Forelimb muscle (tissue), 1 donor: ENCODE data around the gene SH3RF3. TPM values are rescaled to one million over a fixed set of nuclear protein-coding genes. Genes with fewer than 3 reads are reported as not detected.

Experiments used
- DNase-seq: peaks from one replicate; pipeline ENCODE4 v3.0.0-alpha.2; 2013; ENCODE audit warnings: low read depth
- polyA plus RNA-seq: library from polyadenylated mRNA; unstranded; fragments of 120-200 nt; gene quantifications from one replicate; pipeline ENCODE4 v1.2.1, GENCODE V29; 2013; ENCODE audit not compliant: insufficient read length

SH3RF3 gene
- polyA plus RNA-seq, 1 donor: 3.9 TPM

DNA sequence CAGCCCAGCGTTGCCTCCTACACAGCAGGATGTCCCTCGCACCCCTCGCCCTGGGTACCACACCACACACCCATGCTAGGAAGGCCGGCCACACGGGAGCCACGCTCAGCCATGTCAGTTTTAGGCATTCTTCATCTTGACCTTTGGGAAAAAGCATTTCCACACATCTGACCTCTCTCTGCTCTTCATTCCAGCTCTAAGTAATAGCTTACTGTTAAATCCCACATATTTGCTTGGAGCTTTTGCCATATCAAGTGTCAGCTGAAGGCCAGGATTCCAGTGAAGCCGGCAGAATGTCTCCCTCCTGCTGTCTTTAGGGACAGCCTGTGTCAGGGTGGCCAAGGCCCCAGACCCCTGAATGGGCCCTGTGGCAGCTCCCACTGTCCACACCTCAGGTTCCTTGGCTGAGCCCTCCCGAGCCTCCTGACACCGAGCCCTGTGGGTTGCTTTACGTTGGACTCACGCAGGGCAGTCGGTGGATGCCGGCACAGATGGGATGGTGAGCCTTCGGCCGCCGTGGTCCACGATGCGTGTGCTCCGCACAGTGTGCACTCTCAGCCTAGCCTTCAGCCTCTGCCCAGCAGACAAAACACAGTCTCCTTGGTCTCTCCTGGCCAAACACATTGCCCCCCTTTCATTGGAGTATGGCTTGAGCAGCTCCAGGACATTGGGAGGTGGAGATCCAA is 282.8 kb downstream of the SH3RF3 start:
- DNase-seq: no peak

DNA sequence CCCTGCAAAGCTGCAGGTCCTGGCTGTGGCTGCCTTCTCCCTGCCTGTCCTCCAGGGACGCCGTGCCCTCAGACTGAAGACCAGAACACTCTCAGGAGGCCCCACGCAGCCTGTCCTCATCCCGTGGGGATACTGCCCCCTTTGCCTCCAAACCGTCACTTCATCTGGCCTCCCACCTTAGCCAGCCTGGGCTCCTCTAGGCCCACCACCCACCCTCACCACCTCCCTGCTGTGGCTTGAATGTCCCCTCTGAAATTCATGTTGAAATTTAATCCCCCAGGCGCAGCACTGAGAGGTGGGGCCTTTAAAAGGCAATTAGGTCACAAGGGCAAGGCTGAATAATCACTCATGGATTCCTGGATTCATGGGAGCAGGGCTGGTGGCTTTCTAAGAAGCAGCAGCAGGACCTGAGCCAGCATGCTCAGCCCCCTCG is 286.6 kb downstream of the SH3RF3 start:
- DNase-seq: no peak

DNA sequence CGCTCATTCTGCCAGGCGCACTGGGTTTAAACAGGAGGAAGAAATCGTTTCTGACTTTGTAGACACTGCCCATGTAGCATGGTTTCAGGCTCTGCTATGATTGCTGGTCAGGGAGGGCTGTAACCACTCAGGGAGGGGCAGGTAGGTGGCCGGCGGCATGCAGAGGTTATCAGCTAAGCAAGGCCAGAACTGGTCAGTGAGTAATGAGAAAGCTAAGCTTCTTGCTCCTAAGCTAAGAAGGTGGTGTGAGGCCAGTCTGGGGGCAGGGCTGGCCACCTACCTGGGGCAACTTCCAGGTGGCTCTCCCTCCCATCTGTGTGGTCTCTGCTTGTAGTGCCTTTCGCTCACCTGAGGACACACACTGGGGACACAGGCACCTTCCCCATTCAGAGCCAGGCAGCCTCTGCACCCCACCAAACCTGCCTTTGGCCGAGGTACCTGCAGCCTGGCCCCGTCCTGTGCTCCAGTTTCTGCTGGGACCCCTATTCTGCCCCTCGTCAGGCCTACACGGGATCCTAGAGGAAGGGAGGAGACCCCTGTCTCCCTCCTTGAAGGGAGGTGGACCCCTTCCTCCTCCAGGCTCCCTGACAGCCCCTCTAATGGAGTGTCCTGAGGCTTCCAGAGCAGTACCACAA is 288.8 kb downstream of the SH3RF3 start:
- no peak for DNase-seq

DNA sequence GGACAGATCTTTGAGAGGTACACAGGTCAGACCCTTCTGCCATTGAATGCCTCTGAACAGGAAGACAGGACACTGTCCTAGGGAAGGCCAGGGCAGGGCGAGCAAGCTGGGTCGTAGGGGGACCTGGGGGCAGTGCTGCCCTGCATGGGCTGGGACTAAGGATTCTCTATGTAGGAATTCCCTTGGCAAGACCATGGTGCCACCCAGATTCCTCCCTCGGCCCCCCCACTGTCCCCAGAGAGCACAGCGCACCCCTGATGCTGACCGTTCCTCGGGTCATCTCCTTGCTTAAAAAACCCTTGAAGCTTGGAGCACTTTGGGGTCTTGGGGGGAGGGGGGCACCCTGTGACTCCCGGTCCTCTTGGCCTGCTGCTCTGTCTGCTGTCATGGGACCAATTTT is 289.7 kb downstream of the SH3RF3 start:
- DNase-seq: no peak

DNA sequence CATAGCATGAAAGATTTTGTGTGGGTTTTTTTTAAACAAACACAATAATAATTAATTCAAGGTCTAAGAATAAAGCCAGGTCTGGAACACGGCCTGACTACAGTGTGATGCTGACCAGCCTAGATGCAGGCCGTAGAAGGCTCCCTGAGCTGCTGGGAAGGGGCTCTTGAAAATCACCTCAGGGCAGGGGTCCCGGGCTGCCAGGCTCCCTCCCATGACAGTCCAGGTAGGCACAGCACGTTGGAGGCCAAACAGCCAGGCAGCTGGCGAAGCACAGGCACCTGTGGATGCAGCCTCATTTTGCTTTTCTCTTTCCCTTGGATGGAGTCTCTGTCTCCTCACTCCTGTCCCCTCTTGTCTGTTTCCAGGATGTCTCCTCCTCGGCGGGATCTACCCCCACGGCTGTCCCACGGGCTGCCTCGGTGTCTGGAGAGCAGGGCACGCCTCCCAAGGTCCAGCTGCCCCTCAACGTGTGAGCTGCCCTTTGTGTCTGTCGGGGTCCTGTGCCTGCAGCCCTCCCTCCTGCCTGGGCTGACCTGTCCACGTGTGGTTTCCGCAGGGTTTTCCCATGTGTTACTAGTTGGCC is 290.3 kb downstream of the SH3RF3 start:
- no peak for DNase-seq

DNA sequence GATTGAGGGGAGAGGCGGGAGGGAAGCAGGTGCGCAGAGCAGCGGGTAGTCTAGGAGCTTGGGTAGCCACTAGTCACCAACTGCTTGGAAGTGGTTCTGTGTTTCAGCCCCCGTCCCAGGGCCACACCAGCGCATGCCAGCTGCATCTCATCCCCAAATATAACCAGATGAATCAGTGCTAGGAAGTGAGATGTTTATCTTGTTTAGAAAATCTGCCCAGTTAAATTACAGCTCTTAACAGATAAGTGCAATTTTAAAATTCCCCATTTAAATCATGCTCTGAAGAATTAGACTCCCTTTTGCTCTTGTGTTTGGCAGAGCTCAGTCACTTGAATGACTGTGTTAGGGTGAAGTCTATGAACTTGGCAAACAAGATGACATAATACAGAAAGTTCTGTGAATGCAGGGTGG is 291.0 kb downstream of the SH3RF3 start:
- DNase-seq: no peak

DNA sequence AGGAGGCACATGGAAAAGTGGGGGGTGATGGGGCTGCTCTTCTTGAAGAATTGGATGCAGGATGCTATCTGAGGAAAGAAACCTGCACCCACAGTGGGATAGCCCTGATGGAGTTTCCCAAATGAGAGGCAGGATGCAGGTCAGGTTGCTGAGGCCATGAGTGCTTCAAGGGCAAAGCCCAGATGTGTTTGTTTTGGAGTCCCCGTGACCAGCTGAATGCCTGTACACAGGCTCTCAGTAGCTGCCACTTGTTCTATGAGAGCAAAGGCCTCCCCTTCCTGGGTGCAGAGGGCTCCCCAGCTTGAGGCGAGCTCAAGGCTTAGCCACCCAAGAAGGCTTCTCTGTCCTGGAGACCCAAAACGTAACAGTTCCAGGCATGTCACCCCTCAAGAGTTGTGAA is 292.1 kb downstream of the SH3RF3 start:
- no peak for DNase-seq

DNA sequence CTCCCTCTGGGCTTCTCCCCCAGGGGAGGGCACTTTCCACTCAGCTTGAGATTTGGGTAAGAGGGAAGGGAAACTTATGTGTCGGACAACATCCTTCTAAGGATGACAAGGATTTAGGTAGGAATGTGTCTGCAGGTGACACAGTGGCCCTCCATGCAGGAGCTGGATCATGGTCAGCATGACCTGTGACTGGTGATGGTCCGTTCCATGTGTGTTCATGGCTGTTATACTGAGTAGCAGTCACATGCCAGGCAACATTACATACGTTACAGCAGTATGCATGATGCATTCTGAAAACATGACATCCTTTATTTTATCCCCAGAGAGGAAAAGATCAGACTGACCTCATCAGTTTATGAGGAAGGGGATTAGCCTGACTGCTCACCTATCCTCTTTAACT is 292.6 kb downstream of the SH3RF3 start:
- DNase-seq: no peak

DNA sequence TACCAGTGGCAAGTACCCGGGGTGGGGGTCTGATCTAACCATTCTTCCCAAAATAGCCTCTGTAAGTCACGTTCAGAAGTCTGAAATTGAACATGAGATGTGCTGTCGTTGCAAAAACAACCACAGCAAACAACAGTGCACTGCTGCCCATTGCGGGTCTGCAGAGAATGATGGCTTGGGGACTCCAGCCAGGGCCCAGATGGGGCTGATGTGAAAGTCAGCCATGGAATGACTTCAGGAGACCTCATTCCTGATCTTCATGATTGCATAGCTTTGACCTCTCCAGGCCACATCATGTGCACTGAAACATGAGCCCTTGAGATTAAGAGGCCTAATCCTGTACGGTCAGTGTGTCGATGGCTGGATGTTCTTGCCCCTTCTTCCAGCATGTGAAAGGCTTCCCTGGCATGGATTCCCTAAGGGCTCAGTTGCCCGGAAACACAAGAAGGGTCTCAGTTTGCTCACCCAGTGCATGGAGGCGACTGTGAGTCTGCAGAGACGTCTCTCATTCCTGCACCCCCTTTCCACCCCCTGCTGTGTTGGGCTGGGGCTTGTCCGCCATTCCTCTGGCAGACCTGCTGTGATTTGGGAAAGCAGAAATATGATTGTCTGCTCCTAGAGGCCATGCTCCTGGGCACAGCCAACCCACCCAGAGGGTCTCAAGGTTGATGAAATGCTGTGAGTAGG is 293.2 kb downstream of the SH3RF3 start:
- DNase-seq: no peak

DNA sequence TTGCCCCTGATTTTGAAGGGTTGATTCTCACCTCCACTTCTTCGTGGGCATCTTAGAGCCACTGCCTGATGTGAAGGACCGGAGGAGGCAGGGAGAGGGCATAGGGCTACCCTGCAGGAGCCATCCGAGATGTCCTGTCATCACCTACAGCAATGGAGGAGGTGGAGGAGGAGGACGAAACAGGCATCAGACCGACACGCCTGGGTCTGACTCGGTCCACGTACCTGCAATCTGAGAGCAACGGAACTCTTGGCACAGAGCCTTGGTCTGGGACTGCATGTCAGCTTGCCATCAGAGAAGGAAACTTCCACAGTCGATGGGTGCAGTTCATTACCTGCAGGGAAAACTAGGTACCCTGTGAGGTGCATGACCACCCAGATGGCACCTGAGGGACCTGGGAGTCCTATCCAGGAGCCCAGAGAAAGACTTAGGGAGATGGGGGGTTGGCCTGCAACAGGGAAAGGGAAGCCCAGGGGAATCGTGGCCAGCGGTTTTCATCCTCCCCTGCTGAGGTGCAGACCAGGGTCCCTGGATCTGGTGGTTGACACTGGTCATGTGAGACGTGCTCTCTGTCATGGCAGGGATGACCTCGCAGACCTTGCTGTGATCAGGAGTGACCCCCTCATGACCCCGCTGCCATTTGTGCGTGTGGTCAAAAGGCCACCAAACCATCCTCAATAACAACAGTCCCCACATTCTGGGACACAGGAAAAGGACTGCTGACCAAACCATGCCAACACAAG is 293.9 kb downstream of the SH3RF3 start:
- no peak for DNase-seq

DNA sequence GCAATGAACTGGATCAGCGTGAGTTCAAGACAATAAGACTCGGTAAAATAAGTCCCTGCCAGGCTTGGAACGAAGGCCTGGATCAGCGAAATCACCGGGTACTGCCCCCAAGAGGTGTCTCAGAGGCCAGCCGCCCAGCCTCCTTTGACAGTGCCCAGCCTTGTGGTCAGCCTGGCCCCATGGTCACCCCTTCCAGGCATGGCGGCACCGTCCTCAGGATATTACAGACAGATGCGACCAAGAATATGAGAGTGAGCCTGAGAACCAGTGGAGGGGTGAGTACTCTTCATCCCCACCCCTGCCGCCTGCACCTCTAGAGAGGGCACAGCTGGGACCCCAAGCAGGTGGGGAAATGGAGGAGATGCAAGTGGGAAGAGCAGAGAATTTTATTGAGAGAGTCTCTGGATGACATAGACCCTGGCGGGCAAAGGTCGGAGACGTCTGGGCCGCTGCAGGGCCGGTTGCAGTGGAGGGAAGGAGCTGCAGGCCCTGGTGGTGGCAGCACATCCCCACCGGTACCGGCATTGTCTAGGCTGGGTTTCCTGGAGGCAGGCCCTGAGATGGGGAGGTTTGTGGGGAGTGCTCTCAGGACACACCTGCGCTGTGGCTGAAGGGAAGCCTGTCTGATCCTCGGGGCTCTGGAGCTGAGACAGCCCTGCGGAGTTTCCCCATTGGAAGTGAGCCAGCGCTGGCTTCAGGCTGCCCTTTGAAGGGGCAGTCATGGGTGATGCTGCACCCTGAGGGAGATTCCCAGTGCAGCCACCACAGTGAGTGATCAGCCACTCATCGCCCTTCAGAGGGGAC is 294.8 kb downstream of the SH3RF3 start:
- no peak for DNase-seq

DNA sequence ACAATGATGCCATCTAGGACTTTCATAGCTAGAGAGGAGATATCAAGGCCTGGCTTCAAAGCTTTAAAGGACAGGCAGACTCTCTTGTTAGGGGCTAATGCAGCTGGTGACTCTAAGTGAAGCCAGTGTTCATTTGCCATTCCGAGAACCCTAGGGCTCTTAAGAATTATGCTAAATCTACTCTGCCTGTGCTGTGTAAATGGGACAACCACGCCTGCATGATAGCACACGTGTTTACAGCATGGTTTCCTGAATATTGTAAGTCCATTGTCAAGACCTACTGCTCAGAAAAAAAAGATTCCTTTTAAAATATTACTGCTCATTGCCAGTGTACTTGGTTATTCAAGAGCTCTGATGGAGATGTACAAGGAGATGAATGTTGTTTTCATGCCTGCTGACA is 296.4 kb downstream of the SH3RF3 start:
- DNase-seq: no peak

DNA sequence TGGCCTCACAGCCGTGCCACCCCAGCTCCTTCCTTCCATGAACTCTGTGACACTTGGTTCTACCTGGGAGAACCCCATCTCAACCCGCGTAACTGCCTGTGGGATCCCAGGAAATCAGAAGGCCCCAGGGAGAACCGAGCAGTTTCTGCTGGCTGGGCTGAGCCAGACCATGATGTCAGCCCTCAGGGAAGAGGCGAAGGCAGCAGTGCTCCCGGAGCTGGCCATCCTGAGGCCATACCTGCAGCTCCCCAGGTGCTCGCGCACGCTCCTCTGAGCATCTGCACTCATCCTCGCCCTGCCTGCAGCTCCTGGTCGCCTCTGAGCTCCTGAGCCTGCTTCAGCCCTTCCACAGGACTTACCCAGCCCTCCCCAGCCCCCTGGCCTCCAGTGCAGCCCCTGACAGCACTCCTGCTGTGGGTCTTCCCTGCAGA is 298.7 kb downstream of the SH3RF3 start:
- no peak for DNase-seq

DNA sequence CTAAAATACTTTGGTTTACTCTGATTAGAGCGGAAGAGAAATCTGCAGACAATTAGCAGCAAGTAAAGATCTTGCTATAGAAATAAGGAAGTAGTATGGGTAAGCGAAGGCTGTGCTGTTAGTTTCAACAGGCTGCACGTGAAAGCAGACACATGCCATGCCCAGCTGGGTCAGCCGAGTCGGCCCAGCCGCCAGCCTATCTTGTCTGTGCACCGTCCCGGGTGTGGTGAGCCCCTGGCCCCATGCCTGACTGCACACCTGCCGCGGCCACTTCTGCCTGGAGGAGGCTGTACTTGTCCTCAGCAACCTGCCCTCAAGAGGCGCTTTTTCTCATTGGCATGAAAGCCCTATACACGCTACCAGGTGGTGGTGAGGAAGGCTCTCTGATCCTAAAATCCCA is 299.3 kb downstream of the SH3RF3 start:
- DNase-seq: no peak

DNA sequence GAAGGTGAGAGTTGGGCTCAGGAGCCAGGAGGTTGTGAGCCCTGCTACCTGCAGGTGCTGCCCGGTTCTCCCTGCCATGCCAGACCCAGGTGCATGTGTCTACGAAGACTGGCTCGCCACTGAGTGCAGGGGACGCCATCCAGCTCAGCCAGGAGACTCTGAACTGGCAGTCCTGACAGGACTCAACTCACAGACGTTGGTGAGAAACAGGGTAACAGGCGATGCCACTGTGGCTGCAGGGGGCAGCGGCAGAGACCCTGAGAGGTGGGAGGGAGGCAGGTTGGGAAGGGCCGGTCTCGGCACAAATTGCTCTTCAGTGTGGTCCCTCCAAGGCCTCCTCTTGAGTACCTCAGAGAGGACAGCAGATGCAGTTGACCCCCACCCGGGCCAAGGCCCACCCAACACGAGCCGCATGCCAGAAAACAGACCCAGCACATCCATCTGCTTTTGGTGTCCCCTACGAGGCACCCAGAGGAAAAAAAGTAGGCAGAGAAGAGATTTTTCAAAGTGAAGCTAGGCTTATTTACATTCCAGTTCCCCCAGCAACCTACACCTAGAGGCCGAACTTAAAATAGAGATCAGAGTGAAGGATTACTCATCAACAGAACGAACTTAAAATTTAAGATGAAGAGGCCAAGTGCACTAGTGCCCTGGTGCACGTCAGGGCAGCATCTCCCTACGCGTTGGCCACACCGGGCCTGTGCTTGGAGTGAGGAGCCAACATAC is 300.0 kb downstream of the SH3RF3 start:
- no peak for DNase-seq

DNA sequence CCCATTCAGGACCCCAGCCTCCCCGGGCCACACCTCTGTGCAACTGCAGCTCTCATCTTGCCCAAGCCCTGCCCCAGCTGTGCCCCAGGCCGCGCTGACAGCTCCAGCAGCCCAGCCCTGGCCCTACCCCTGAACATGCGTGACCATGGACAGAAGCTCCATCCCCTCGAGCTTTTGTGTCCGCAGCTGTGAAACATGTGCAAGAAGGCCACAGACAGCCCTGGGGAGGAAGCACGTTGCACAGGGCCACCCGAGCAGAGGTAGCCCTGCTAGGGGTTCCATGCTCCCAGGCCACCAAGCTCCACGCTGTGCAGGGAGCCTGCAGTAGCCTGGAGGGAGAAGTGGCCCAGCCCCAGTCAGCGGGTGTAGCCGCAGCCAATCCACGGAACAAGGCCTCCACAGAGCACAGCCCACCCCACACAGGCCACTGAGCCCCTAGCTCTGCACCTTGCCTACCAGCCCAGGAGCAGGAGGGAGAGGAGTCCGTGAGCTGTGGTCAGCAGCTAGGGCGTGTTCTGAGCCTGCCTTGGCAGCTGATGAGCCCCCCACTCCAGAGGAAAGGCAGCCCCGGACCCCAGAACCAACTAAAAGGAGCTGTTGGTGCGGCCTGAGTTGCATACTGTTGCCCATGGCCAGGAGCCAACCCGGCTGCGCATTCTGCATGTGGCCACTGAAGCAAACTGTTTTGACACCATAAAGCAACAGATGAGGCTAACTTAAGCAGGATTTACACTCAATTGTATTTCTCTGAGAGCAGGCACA is 300.7 kb downstream of the SH3RF3 start:
- DNase-seq: no peak

DNA sequence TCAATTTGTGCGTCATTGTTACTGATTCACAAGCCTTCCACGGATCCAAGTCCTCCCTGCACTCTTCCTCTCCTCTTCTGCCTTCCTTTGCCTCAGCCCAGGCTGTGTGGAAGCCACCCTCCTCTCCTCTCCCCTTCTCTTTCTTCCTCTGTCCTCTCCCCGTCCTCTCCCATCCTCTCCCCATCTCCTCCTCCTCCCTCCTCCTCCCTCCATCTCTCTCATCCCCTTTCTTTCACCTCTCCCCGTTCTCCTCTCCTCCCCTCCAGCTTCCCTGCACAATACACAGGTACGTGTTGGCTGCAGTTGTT is 301.3 kb downstream of the SH3RF3 start:
- DNase-seq: no peak

DNA sequence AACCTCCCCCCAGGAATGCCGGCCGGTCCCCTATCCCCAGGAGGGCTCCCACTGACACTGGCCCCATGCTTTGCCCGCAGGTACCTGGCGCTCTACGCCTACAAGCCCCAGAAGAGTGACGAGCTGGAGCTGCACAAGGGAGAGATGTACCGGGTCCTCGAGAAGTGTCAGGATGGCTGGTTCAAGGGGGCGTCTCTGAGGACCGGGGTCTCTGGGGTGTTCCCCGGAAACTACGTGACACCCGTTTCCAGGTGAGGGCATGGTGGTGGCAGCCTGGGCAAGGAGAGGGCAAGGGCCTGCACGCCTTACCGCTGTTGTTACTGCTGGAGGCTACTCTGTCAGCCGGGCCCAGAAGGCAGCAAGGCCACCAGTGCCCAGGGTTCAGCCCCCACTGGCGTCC is 303.4 kb downstream of the SH3RF3 start:
- no peak for DNase-seq

DNA sequence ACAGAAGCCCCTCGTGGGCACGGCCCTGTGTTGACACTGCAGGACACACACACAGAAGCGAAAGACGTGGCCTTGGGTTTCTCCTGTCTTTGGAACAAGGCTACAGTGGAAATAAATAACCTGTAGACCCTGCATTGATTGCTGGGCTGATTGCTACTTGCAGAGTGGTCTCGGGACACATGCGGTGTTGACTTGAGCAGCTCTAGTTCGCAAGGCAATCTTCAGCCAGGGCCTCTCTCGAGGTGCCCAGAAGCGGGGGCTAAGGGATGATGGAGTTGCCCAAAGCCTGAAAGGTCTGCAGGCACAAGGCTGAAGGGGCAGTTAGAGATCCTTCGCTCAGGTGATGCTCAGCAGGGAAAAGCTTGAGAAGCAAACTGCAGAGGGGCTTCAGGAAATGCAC is 304.5 kb downstream of the SH3RF3 start:
- no peak for DNase-seq

DNA sequence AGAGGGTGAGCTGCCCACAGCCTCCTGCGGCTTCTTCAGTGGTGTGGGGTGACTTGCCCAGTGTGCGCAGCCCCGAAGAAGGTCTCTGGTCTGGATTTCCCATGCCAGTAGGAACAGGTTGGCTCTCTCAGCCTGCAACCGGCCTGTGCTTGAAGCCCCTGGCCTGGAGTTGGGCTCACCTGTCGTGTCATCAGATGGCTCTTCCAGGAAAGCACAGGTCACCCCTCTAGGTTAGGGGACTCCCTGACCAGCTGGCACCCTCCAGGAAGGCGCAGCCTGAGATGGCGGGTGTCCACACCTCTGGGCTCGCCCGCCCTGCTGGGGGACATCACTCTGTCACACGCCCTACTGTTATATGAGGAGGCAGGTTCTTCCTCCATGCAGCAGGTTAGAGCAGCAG is 304.9 kb downstream of the SH3RF3 start:
- no peak for DNase-seq
